AML-193 (cell line): ENCODE measurements around the gene METTL24.
"Not testable (repeated sequence)": the region's sequence is repeated elsewhere in the genome, so short reads cannot be mapped to it uniquely, and the experiment has no call there.

Experiments
- DNase-seq, 2 experiments: peaks; one replicate each; lab custom pipeline; 2025; lab: John Stamatoyannopoulos, UW

METTL24 gene

DNA sequence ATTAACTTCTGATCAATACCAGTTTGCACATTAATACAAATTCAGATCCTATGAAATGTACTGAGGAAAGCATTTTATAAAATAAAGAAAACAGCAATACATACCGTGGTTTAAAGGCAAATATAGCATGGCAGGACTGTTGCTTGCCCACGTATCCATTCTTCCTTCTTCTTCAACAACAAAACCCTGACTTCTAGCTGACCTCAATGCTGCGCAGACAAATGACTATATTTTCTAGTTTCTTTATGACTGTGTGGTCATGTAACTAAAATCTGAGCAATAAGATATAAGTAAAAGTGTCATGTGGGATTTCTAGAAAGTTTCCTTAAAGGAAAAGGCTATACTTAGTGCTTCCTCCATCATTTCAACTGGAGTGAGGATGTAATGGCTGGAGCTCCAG, 92.9 kb downstream of the METTL24 start:
- no peak for DNase-seq

DNA sequence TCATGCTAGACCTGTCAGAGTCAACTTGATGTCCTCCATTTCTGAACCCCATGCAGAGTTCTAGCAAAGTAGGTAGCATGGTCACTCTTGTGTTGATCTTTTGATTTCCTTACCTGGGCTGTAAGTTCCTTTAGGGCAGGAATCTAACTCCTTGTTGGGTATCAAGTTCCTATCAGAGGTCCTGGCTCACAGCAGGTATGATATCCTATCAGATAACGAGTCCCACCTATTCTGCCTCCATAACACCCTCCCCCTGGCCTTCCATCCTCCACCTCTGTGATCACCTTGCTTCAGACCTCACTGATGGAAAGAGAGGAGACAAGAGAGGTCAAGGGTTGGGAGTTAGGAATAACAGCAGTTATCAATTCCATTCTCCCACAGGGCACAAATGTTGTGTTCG, 101.8 kb downstream of the METTL24 start:
- no peak for DNase-seq

DNA sequence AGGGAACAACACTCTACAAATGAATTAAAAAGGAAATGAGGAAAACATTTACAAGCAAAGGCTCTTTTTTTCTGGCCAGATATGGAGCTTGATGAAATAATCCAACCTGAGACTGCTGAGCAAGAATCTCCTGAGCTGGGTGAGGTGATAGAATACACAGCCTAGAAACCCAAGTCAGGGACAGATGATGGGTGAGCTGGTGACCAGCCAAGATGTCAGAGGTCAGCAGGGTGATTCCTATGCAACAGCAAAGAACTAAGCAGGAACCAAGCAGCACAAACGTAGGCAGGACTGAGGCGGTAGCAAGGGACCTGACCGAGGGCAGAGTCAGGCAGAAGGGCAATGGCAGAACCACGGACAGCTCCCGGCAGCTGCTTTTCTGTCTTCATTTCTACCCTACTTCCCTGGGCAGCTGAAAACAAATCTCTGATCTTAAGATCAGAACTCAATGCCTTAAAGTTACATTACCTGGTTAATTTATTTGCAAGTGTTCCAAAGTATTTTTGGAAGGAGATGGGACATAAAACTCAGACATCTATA, 102.9 kb downstream of the METTL24 start:
- DNase-seq: peak in 1 of 2 experiments; percentile 37

DNA sequence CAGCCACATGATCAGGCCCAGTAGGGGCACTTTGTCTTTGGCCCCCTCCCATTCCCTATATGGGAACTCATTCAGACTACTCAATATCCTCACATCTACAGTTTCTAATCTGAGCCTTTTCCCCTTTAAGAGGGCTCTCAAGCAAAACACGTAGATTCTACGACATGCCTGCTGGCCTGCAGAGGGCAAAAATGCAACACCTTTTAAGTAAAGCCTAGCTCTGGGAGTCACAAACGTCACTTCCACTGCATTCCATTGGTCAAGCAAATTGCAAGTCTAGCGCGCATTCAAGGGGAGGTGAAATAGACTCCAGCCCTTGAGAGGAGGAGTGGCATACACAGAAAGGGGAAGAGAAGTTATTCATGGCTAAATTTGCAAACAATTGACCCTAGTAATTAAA, 107.3 kb downstream of the METTL24 start:
- DNase-seq: no peak

DNA sequence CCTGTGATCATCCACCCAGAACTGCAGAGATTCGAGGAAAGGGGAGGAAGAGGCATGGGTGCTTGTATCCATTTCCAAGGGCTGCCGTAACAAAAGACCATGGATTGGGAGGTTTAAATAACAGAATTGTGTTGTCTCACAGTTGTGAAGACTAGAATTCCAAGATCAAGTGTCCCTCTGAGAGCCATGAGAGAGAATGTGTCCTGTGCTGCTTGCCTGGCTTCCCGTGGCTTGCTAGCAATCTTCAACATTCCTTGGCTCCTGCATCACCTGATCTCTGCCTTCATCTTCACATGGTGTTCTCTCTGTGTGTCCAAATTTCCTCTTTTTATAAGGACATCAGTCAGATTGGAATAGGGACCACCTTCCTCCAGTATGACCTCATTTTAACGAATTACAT, 108.1 kb downstream of the METTL24 start:
- DNase-seq: no peak

DNA sequence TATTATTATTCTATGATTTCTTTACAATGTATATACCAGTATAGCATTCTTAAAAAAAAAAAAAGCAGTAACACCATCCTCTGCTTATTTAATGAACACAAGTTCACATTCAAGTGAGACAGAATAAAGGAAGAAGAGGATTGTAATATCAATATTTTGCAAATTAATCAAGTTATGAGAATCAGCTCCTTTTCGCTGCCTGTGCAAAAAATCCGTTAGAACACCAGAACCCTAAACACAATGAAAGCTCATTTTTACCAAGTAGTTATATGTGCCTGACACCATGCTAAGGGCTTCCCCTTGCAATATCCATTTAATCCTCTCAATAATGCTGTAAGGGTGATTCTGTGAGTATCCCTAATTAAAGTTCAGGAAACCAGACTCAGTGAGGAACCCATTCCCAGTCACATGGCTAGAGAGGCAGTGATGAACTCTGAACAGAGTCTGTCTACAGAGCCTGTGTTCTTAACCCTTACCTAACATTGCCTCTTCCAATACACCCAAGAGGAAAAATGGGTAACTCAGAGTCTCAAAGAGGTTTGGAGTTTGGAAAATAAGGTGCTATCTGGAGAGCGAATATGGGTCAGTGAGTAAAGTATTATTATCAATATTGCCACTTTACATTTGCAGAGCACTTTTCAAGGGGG, 111.1 kb downstream of the METTL24 start:
- no peak for DNase-seq

DNA sequence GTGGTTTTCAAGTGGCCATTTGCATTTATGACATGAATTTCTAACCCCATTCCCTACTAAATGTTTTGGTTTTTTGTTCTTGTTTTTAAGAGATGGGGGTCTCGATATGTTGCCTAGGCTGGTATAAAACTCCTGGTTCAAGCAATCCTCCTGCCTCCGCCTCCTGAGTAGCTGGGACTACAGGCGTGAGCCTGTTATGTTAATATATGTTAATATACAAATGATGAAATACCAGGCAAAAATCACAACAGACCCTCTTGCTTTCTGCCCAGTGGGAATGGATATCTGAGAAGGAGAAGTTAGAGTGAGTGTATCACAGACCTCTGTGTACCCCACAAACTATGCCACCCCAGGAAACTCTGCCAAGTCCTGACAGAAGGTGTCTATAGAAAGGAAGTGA, 111.8 kb downstream of the METTL24 start:
- no peak for DNase-seq

DNA sequence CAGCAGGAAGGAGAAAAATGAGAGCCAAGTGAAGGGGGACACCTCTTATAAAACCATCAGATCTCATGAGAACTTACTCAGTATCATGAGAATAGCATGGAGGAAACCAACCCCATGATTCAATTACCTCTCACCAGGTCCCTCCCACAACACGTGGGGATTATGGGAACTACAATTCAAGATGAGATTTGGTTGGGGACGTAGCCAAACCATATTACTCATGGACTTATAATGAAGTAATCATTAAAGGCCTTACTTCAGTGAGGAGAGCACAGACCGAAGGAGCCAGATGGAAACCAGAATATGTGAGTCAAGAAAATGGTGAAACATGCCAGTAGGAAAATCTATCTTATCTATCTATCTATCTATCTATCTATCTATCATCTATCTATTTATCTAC, 113.5 kb downstream of the METTL24 start:
- not testable (repeated sequence) for DNase-seq

DNA sequence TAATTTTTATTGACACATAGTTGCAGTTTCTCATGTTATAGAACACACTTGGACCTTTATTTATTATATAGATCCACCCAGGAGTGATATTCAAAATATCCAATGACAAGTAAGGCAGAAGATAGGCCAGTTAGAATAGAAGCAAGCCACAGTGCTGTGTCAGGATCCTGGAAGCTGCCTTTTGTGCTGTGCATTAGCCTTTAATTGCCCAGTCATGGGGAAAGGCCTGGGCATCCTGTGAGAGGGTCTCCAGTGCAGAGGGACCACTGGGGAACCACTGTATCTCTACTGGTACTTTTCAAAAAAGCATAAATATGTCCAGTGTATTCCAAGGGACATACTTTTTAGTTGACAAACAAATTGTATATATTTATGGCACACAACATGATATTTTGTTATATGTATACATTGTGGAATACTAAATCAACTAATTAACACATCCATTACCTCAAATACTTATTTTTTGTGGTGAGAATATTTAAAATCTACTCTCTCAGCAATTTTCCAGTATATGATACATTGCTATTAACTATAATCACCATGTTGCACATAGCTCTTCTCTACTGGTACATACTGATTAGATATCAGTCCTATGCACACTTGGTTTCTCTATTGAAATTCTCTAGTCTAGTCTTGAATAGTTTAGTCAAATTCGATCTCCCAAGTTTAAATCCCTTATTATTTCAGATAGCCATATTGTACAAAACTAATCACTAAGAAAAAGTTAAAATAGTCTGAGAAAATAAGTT, 118.4 kb downstream of the METTL24 start:
- DNase-seq: no peak

DNA sequence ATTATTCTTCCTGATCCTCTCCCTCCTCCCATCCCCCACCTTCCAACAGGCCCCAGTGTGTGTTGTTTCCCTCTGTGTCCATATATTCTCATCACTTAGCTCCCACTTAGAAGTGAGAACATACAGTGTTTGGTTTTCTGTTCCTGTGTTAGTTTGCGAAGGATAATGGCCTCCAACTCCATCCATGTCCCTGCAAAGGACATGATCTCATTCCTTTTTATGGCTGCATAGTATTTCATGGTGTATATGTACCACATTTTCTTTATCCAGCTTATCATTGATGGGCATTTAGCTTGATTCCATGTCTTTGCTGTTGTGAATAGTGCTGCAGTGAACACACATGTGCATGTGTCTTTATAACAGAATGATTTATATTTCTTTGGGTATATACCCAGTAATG, 122.1 kb downstream of the METTL24 start:
- DNase-seq: not testable (repeated sequence)

DNA sequence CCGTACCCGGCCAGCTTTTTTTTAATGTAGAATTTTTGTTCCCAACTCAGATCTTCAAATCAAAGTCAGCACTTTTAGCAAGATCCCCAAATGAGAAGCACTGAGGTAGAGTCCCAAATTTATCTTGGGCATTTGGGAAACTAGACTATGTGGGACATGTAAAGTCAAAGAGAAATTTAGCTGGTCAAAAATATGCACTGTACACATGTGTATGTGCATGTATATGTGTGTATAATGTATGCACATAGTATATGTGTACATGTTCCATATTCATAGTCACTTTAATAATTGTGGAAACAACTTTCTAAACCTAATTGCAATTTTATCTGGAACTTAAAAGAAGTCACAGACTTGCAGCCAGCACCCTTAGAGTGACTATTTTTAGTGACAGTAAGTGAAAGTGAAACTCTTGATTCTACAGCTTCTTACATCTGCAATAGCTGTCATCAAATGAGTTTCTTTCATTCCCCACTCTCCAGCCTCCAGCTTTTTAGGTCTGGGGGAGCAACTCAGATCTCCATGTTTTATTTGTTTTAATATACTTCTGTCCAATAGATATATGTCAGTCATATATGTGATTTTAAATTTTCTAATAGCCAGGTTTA, 124.3 kb downstream of the METTL24 start:
- DNase-seq: no peak

DNA sequence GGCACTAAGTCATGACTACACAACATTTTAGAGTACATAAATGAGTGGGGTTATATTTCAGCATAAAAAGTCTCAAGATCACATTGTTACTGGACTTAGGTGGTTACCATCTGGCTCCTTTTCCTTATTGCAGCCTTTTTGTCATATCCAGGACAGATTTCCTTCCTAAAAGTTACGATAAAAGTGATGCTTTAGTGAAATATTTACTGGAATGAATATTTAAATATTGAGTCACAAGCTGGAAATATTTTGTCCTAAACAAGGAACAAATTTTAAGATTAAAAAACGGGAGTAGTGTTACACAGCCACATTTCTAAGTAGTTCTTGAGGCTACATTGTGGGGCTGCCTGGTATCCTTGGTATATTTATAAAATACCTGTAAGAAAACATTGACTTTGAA, 125.7 kb downstream of the METTL24 start:
- no peak for DNase-seq

DNA sequence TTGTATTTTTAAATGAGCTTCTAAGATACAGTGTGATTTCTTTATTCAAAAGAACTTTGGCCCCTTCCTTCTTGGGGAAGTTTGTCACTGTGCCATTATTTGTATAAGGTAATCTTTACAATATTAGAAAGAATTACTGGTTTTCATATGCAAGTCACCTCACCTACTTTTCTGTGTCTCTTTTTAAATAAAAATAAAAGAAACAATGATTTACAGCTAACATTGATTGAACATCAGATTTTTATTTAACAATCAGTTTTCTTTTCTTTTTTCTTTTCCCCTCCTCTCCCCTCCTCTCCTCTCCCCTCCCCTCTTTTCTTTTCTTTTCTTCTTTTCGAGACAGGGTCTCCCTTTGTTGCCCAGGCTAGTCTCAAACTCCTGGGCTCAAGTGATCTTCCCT, 131.9 kb downstream of the METTL24 start:
- DNase-seq: no peak

DNA sequence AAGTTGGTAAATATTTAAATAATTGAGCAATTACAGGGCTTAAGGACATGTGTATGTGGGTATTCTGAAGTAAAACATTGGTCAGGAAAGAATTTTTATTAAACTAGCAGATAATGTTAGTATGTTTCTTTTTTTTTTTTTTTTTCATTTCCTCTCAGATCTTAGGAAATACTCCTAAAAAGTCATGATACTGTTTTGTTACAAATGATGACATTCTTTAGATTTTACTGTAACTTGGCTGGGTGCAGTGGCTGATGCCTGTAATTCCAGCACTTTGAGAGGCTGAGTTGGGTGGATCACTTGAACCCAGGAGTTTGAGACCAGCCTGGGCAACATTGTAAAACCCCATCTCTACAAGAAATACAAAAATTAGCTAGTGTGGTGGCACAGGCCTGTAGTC, 136.4 kb downstream of the METTL24 start:
- no peak for DNase-seq

DNA sequence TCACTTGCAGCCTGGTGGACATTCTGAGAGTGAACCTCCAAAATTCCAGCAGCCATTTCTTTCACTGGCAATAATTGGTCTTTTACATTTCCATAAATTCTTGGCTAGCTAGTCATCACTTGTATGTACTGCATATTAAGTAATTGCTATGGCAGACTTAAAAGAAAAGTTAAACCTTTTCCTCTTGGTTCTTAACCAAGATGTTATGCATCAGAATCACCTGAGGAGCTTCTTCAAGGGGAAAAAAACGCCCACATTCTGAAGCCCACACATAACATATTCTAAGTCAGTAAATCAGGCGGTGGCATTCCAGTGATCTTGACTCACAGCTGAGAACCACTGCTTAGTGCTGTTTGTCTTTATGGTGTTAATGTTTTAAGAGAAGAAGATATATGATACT, 140.9 kb downstream of the METTL24 start:
- no peak for DNase-seq

DNA sequence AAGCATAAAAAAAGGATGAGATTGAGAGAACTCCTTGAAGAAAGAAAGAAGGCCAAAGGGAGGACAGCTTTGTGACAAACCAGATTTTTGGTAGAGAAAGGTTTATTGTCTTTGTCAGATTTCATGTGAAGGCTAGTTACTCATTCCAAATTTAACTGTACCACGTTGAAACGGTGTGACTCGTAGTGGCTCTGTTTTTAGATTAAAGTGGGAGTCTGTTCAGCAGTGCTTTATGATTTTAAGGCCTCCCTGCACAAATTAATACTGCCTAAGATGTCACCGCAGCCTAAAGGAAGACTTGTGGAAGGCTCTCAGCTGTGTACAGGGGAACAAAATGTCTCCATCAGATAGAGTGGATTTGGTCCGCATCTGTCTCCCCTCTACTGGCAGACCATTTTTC, 142.0 kb downstream of the METTL24 start:
- no peak for DNase-seq

DNA sequence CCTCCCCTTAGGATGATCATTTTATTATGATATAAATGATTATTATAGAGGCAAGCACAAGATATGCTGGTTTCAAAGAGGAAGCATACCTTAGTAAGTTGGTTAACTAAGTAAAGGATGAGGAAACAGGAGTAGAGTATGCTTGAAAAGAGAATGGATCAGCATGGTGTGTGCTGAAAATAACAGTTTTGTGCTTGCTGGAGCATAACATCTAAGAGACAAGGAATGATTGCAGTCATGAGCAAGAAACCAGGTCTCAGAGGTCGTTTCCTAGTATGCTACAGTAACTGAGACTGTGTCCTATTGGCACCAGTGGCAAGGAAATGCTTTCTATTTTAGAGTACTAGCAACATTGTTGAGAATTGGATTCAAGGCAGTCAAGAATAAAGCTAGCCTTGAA, 143.8 kb downstream of the METTL24 start:
- DNase-seq: no peak

DNA sequence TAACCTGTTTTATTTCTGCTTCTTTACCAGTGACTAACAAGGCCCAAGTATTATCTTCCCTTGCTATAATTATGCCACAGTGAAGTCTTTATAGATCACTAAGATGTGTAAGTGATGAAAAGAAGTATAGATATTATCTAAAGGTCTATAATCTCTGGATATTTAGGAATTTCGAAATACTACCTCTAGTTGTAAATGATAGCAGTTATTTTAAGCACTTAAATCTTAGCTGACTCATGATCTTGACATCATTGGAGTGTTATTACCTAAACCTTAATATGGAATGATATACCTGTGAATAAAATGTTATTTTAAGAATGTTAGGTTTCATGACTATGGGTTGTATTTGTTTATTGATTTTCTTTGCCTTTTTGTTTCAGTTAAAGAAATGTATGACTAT, 146.4 kb downstream of the METTL24 start:
- DNase-seq: no peak

DNA sequence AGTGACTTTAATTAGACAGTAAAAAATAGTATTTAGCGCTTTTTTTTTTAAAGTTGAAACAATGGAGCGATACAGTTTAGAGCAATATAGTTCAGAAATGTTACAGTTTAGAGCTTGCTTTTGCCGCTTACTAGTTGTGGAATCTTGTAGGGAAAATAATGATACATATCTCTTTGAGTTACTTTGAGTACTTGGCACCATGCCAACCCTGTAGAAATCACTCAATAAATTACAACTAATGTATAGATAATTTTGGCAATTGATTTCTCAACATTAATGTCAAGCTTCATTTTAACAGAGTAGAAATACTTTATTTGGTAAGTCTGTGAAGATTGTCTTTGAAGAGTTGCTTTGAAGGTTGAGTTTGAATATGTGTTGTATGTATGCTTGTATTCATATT, 150.5 kb downstream of the METTL24 start:
- DNase-seq: no peak

DNA sequence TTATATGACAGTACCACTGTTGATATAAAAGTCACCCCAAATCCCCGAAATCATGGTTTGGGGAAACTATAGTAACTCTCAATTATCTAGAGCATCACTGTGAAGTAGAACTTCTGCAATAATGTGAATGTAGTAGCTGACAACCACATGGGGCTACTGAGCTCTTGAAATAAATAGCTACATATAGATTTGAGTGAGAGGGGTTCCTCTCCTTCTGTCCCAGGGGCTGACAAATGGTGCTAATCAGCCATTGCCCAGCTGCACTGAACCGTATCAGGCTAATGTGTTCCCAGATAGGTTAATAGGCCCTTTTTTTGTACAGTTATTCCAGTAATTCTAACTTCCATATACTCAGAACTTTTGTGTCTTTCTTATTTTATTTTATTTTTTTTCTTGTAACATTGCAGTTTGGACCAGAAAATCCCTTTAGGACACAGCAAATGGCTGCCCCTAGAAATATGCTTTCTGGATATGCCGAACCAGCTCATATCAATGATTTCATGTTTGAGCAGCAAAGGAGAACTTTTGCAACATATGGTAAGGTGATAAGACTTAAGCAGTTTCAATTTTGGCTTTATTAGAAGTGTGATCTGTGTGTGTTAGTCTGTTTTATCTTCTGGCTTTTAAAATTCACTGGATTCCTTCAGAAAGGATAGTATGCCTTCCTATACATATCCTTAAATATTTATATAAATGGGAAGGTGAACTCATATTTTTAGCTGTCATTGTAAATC, 156.8 kb downstream of the METTL24 start:
- DNase-seq: no peak

DNA sequence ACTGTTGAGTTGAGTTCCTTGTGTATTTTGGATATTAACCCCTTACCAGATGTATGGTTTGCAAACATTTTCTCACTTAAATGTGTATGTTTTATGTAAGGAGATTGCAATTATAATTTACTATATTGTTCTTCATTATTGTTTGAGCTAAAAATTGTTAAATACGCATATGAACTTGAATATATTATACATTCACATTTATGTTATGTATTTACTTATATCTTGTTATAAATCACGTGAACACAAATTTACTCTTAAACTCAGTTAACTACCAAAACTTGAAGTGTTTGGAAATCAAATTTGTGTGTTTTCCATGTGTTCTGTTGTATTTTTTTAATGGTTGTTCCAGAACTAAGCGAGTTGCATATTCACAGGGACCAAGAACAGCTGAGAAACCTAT, 159.6 kb downstream of the METTL24 start:
- DNase-seq: no peak

DNA sequence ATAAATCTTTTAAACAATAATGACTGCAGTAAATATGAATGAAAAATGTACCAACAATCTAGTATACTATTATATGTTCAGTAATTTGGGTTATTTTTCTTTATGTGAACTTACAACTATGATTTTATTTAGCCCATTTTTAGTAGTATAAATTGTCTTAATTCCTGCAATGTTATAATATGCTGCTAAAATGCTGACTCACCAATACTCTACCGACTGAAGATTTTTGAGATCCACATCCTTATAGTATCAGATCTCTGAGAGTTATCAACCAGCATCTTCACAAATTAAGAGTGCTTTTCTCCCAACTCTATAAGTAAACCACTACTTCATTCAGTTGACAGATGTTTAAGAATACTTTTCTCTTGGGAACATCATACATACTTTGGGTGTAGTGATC, 161.3 kb downstream of the METTL24 start:
- DNase-seq: no peak

DNA sequence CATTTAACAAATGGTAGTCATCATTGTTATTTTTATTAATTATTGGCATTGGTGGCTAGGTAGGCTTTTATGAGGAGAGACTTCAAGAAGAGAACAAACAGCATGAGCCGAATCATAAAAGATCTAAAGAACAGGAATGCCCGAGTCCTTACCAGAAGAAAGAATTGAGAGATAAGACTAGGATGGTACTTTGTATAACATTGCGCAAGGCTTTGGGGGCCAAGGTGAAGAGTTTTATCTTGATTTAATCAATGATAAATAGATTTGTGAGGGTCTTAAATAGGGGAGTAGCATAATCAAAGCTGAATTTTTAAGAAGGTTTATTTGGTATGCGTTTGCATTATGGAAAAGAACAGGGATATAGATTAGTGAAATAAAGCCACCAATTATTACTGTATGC, 162.5 kb downstream of the METTL24 start:
- no peak for DNase-seq
